Osteocyte (in vitro differentiated cells): ENCODE measurements around the gene PDE4DIP. TPM values are rescaled to one million over a fixed set of nuclear protein-coding genes. Genes with fewer than 3 reads are reported as not detected.
A peak's percentile ranks its signal among the peaks of the same experiment; 100 is the strongest.
"Not testable (repeated sequence)": the region's sequence is repeated elsewhere in the genome, so short reads cannot be mapped to it uniquely, and the experiment has no call there.

Source experiments
- DNase-seq: peaks from one replicate; pipeline ENCODE4 v3.0.0; 2021; ENCODE audit warnings: mixed read lengths; ENCODE audit not compliant: unreplicated experiment; ENCODE audit errors: extremely low spot score
- H3K27ac Mint-ChIP-seq: one replicate; pipeline ENCODE4 v1.8.0; 2021; ENCODE audit warnings: mild to moderate bottlenecking, mixed read lengths; ENCODE audit not compliant: unreplicated experiment
- H3K27me3 Mint-ChIP-seq: one replicate; pipeline ENCODE4 v1.8.0; 2021; ENCODE audit warnings: mixed read lengths; ENCODE audit not compliant: unreplicated experiment
- H3K36me3 Mint-ChIP-seq: one replicate; pipeline ENCODE4 v1.8.0; 2021; ENCODE audit warnings: mixed read lengths; ENCODE audit not compliant: unreplicated experiment
- H3K4me1 Mint-ChIP-seq: one replicate; pipeline ENCODE4 v1.8.0; 2021; ENCODE audit warnings: mixed read lengths; ENCODE audit not compliant: unreplicated experiment
- H3K4me3 Mint-ChIP-seq: one replicate; pipeline ENCODE4 v1.8.0; 2021; ENCODE audit warnings: mild to moderate bottlenecking, moderate library complexity, mixed read lengths; ENCODE audit not compliant: unreplicated experiment
- H3K9me3 Mint-ChIP-seq: one replicate; pipeline ENCODE4 v1.8.0; 2021; ENCODE audit warnings: mixed read lengths; ENCODE audit not compliant: unreplicated experiment
- total RNA-seq: library from RNA; stranded (reverse); gene quantifications from 2 replicates; pipeline ENCODE4 v1.2.1, GENCODE V29; 2021
- TF ChIP-seq, protein P1 (sequence below): fragments of 200-600 bp; sonication (generic); IDR thresholded peaks from 2 replicates; pipeline ENCODE4 v1.5.0; 2021; ENCODE audit warnings: antibody characterized with exemption, mild to moderate bottlenecking, moderate library complexity

Gene PDE4DIP
- total RNA-seq, 1 donor from 2014 or later, result 79.9 TPM

DNA sequence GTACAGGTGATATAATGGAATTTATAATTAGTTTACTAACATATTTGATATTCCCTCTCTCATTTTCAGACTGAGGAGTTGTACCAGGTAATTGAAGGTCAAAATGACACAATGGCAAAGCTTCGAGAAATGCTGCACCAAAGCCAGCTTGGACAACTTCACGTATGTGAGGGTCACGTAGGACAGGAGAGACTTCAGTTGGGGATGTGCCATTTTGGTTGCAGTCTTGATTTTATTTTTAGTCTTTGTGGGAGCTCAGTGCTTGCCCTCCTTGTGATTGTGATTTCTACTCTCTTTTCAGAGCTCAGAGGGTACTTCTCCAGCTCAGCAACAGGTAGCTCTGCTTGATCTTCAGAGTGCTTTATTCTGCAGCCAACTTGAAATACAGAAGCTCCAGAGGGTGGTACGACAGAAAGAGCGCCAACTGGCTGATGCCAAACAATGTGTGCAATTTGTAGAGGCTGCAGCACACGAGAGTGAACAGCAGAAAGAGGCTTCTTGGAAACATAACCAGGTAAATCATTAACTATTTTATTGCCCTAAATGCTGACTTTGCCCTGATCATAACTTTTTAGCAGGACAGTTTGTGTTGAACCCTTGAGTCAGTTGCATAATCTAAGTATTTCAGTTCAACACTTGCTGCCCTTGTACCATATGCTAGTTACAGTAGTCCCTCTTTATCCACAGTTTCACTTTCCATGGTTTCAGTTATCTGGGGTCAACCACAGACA is 118.1 kb downstream of the PDE4DIP start:
- H3K4me1 Mint-ChIP-seq, DNase-seq, H3K27ac Mint-ChIP-seq, H3K9me3 Mint-ChIP-seq, H3K27me3 Mint-ChIP-seq, H3K36me3 Mint-ChIP-seq, H3K4me3 Mint-ChIP-seq: not testable (repeated sequence)

DNA sequence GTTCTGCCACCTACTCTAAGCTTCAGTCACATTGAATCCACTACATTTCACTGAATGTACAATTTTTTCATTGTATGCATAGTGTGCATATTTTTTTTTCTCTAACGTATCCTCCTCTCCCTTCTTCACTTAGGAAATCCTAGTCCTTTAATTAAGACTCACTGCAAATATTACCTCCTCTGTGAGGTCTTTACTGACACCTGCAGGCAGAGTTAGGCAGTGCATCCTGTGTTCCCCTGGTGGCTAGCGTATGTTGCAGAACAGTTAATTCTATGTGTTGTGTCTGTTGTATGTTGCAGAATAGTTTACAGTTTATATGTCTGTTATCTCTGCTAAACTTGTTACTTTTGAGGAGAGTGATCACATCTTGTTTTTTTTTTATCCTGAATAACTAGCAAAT is 121.9 kb downstream of the PDE4DIP start:
- H3K27ac Mint-ChIP-seq, DNase-seq, H3K4me1 Mint-ChIP-seq, H3K4me3 Mint-ChIP-seq, H3K27me3 Mint-ChIP-seq, H3K36me3 Mint-ChIP-seq, H3K9me3 Mint-ChIP-seq: not testable (repeated sequence)
- TF ChIP-seq, protein P1, sequence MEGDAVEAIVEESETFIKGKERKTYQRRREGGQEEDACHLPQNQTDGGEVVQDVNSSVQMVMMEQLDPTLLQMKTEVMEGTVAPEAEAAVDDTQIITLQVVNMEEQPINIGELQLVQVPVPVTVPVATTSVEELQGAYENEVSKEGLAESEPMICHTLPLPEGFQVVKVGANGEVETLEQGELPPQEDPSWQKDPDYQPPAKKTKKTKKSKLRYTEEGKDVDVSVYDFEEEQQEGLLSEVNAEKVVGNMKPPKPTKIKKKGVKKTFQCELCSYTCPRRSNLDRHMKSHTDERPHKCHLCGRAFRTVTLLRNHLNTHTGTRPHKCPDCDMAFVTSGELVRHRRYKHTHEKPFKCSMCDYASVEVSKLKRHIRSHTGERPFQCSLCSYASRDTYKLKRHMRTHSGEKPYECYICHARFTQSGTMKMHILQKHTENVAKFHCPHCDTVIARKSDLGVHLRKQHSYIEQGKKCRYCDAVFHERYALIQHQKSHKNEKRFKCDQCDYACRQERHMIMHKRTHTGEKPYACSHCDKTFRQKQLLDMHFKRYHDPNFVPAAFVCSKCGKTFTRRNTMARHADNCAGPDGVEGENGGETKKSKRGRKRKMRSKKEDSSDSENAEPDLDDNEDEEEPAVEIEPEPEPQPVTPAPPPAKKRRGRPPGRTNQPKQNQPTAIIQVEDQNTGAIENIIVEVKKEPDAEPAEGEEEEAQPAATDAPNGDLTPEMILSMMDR, result peak; percentile 27

DNA sequence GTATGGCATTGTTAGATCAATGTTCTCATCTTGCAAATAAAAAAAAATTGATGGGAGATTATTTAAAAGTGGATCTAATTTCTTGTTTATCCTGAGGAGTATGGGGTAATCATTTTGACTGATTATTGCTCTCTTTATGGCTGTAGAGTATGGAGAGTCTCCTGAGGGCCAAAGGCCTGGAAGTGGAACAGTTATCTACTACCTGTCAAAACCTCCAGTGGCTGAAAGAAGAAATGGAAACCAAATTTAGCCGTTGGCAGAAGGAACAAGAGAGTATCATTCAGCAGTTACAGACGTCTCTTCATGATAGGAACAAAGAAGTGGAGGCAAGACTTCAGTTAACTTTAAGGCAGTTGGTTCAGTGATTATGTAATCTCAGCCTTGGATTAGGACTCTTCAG is 123.4 kb downstream of the PDE4DIP start:
- not testable (repeated sequence) for H3K9me3 Mint-ChIP-seq, H3K27ac Mint-ChIP-seq, H3K4me3 Mint-ChIP-seq, H3K27me3 Mint-ChIP-seq, H3K4me1 Mint-ChIP-seq, H3K36me3 Mint-ChIP-seq, DNase-seq

DNA sequence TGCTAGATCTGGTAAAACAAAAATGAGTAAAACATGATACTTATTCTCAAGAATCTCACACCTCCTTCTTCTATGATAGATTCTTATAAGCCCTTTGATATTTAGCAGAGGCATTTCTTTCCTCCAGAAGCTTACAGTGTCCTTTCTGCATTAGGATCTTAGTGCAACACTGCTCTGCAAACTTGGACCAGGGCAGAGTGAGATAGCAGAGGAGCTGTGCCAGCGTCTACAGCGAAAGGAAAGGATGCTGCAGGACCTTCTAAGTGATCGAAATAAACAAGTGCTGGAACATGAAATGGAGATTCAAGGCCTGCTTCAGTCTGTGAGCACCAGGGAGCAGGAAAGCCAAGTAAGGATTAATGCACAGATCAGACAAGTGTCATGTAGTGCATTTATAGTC is 124.5 kb downstream of the PDE4DIP start:
- DNase-seq, H3K27me3 Mint-ChIP-seq, H3K27ac Mint-ChIP-seq, H3K9me3 Mint-ChIP-seq, H3K36me3 Mint-ChIP-seq, H3K4me1 Mint-ChIP-seq, H3K4me3 Mint-ChIP-seq: not testable (repeated sequence)

DNA sequence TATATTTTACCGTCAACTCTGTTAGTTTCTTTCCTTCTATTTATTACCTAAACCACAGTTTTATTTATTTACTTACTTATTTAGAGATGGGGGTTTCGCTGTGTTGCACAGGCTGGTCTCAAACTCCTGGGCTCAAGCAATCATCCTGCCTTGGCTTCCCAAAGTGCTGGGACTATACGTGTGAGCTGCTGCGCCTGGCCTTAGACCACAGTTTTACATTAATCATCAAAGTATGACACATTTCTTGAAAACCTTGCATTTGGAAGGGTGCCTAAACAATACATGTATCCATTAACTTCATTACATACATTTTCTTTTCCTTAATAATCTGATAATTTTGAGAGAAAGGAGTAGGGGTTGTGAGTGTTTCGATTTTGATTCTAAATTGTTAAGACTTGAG is 124.9 kb downstream of the PDE4DIP start:
- not testable (repeated sequence) for H3K4me3 Mint-ChIP-seq, H3K9me3 Mint-ChIP-seq, H3K27ac Mint-ChIP-seq, H3K27me3 Mint-ChIP-seq, H3K36me3 Mint-ChIP-seq, H3K4me1 Mint-ChIP-seq, DNase-seq

DNA sequence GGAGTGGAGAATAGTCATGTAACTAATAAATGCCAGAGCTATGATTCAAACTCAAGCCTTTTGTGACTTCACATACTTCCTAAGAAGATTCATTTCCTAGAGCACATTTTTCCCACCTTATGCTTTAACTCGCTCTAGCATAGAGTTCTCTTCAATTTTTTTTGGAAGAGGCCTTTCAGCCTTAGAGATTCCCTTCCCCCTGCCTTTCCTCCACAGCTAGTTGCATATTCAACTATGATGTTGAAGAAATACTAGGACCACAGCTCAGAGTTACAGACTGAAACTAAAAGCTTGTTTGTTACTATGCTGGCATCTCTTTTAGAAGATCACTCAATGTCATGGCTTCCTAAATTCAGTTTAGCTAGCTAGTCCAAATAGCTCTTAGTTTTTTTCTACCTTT is 131.2 kb downstream of the PDE4DIP start:
- Mint-ChIP-seq H3K36me3 (peaks cover 23% of the 10 kb centered on the region), H3K27ac (peak overlapping the region; percentile 90)
- not testable (repeated sequence) for H3K4me1 Mint-ChIP-seq, H3K9me3 Mint-ChIP-seq, DNase-seq, H3K4me3 Mint-ChIP-seq, H3K27me3 Mint-ChIP-seq

DNA sequence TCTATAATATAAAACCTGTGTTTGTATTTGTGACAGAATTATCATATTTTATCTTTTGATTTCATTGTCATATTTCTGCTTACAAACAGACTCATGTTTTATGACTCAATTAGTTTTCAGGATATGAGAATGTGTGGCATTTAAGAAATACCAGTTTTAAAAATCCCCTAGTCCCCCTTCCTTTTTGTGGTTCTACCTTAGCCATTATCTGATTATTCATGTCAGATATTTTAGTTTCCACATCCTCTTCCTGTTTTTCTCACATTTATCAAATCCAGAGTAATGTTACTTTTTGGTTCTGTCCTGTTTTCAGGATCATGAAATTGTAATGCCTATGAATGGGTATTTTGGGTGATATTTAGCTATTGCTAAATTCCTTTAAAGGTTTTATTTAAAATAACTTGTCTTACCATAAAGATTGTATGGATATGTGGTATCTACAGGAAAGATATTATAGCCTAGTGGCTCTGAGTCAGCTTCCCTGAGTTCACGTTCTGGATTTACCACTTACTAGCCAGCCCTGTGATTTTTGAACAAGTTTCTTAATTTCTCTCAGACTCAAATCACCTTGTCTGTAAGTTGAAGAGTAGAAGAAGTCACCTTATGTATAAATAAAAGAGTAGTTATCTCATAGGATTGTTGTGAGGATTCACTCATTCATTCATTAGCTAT is 131.8 kb downstream of the PDE4DIP start:
- H3K27me3 Mint-ChIP-seq, H3K4me1 Mint-ChIP-seq, DNase-seq, H3K9me3 Mint-ChIP-seq, H3K4me3 Mint-ChIP-seq: not testable (repeated sequence)
- Mint-ChIP-seq H3K27ac (peak overlapping the region; percentile 90), H3K36me3 (peaks cover 27% of the 10 kb centered on the region)

DNA sequence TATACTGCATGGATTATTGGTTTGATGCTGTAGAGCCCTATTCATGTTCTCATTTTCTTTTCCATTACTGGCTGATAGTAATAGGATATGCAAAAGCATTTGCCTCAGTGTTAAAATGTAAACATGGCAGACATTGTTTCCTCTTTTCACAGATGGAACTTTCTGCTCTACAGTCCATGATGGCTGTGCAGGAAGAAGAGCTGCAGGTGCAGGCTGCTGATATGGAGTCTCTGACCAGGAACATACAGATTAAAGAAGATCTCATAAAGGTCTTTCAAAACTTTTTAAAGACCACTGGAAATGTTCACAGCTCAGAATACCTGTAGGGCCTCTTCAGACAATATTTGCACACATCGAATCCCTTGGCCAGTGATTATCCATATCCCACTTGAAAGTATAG is 133.6 kb downstream of the PDE4DIP start:
- H3K9me3 Mint-ChIP-seq, H3K27me3 Mint-ChIP-seq, H3K4me3 Mint-ChIP-seq, H3K27ac Mint-ChIP-seq, H3K4me1 Mint-ChIP-seq, DNase-seq: not testable (repeated sequence)
- H3K36me3 Mint-ChIP-seq, result peaks cover 43% of the 10 kb centered on the region

DNA sequence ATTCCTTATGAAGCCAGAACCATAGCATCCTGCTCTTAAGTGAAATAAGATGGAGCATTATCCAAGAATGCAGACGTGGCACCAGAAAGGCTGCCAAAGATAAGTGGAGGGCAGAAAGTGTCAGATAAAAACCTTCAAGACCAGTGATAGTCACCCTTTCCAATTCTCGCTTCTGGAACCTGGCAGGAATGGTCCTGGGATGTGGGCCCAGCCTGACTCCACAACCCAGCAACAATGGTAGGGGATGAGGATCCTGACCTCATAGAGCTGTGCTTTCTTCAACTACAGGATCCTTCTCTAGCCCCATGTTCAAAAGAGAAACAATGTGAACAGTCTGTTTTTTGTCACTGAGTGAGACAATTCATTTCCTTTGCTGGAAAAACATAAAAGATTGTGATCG is 145.2 kb downstream of the PDE4DIP start:
- not testable (repeated sequence) for H3K4me1 Mint-ChIP-seq, H3K36me3 Mint-ChIP-seq, H3K4me3 Mint-ChIP-seq, DNase-seq, H3K9me3 Mint-ChIP-seq, H3K27me3 Mint-ChIP-seq, H3K27ac Mint-ChIP-seq

DNA sequence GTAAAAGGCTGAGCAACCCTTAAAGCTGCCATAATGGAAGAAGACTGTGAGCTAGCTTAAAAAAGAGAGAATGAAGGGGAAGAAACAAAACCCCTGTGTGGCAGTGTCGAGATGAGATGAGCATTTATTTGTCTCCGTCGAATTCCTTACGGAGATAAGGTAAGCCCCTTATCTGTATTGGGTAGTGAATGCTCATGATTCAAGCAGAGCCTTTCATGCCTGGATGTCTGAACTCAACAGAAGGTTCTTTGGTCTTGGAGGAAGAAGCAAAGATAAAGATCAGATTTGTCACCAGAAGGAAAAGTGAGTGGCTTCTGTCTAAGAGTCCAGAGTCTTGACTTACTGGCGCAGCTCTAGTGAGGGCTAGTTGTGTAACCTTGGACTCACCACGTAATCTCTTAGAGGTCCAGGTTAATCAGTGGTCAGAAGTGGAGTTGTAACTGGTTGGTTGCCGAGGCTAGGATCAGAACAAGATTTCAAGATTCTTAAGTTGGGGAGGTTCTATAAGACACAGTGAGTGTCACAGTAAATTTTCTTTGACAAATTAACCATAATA is 146.1 kb downstream of the PDE4DIP start:
- not testable (repeated sequence) for H3K27me3 Mint-ChIP-seq, H3K36me3 Mint-ChIP-seq, H3K9me3 Mint-ChIP-seq, DNase-seq, H3K27ac Mint-ChIP-seq, H3K4me1 Mint-ChIP-seq, H3K4me3 Mint-ChIP-seq

DNA sequence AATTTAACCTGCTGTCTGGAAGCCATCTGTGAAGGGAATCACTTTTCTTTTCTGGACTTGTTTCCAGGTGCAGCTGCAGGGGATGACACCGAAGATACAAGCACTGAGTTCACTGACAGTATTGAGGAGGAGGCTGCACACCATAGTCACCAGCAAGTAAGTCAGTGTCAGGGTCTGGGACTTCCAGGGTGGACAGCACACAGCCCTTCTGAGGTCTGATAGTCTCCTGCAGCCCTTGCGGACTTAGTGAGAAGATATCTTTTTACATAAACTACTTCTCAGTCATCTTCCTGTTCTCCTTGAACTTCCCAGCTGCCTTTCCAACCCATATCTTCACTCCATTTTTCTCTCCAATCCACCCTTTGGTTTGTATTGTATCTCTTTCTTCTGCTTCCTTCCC is 147.6 kb downstream of the PDE4DIP start:
- H3K27me3 Mint-ChIP-seq, H3K4me3 Mint-ChIP-seq, H3K27ac Mint-ChIP-seq, DNase-seq, H3K9me3 Mint-ChIP-seq, H3K36me3 Mint-ChIP-seq, H3K4me1 Mint-ChIP-seq: not testable (repeated sequence)
